ENCODE results near the gene LSM3.

LSM3 gene

GRCh38 chr3:14133876-14134275, 44.7 kb upstream of the LSM3 start:
- no peak overlapping the region for H4K91ac ChIP-seq (ENCODE audit: low read length)
- no peak overlapping the region for H3K27ac ChIP-seq (ENCODE audit: low read length, poor library complexity, severe bottlenecking)
- H4K8ac ChIP-seq (ENCODE audit: low read length), result no peak overlapping the region
- peaks cover 53% of the 10 kb centered on the region for H3K79me1 ChIP-seq (replicated peaks; ENCODE audit: low read length, poor library complexity, severe bottlenecking)
- no peak overlapping the region for H3K18ac ChIP-seq (ENCODE audit: low read depth in 1 of 2, low read length in 2 of 2)
- H3K27me3 ChIP-seq (ENCODE audit: control insufficient read depth in 1 of 2, insufficient read depth in 1 of 2, low read length in 2 of 2), result no peaks in the 10 kb centered on the region
- H2AFZ ChIP-seq (ENCODE audit: low read depth, low read length), result no peak overlapping the region
- no peak overlapping the region for H3K4me3 ChIP-seq (ENCODE audit: insufficient read depth in 1 of 2, low read depth in 1 of 2, low read length in 2 of 2)
- no peak overlapping the region for H3K4ac ChIP-seq (ENCODE audit: low read depth in 1 of 2, low read length in 2 of 2)
- H3K14ac ChIP-seq (ENCODE audit: low read length in 2 of 2), result no peak overlapping the region
- peaks cover 6% of the 10 kb centered on the region for H3K4me1 ChIP-seq (ENCODE audit: control insufficient read depth, insufficient read depth, low read depth, low read length)
- no peak overlapping the region for H2BK5ac ChIP-seq (ENCODE audit: low read depth, low read length, poor library complexity, severe bottlenecking)
- no peak overlapping the region for H2BK120ac ChIP-seq (ENCODE audit: low read depth, low read length)
- no peak overlapping the region for H2BK12ac ChIP-seq (ENCODE audit: low read length in 2 of 2)
- no peak for DNase-seq
- no peaks in the 10 kb centered on the region for H3K9me3 ChIP-seq (ENCODE audit: control insufficient read depth, low read length)
- H2AK5ac ChIP-seq (ENCODE audit: low read length, severe bottlenecking), result no peak overlapping the region
- H3K23ac ChIP-seq (ENCODE audit: low read length in 2 of 2), result no peak overlapping the region
- no peak overlapping the region for H3K9ac ChIP-seq (ENCODE audit: low read length)
- H3K4me2 ChIP-seq (ENCODE audit: low read length, poor library complexity, severe bottlenecking), result no peak overlapping the region
- over 99% methylated on average over 5 of the region's 5 CpGs for WGBS
- peaks cover 91 to 96% of the 10 kb centered on the region in 2 experiments for H3K36me3 ChIP-seq (ENCODE audit: control insufficient read depth in 1 of 2, insufficient read depth in 2 of 2, low read depth in 1 of 2, low read length in 2 of 2)
- no peak overlapping the region for H2BK15ac ChIP-seq (ENCODE audit: low read depth, poor library complexity, severe bottlenecking)

- Histone ChIP-seq H2BK12ac (ENCODE audit: low read length in 2 of 2) (no peak overlapping the region), H3K4me3 (ENCODE audit: insufficient read depth in 1 of 2, low read depth in 1 of 2, low read length in 2 of 2) (no peak overlapping the region), H3K14ac (ENCODE audit: low read length in 2 of 2) (no peak overlapping the region), H3K27ac (ENCODE audit: low read length, poor library complexity, severe bottlenecking) (no peak overlapping the region), H3K9ac (ENCODE audit: low read length) (no peak overlapping the region), H3K4me2 (ENCODE audit: low read length, poor library complexity, severe bottlenecking) (no peak overlapping the region), H3K9me3 (ENCODE audit: control insufficient read depth, low read length) (no peaks in the 10 kb centered on the region), H3K27me3 (ENCODE audit: control insufficient read depth in 1 of 2, insufficient read depth in 1 of 2, low read length in 2 of 2) (no peaks in the 10 kb centered on the region), H4K91ac (ENCODE audit: low read length) (no peak overlapping the region), H2BK15ac (ENCODE audit: low read depth, poor library complexity, severe bottlenecking) (no peak overlapping the region), H3K4ac (ENCODE audit: low read depth in 1 of 2, low read length in 2 of 2) (no peak overlapping the region), H2AFZ (ENCODE audit: low read depth, low read length) (no peak overlapping the region), H4K8ac (ENCODE audit: low read length) (no peak overlapping the region), H3K18ac (ENCODE audit: low read depth in 1 of 2, low read length in 2 of 2) (no peak overlapping the region), H3K36me3 (ENCODE audit: control insufficient read depth in 1 of 2, insufficient read depth in 2 of 2, low read depth in 1 of 2, low read length in 2 of 2) (peaks cover 94 to 97% of the 10 kb centered on the region in 2 experiments), H2AK5ac (ENCODE audit: low read length, severe bottlenecking) (no peak overlapping the region), H3K79me1 (replicated peaks; ENCODE audit: low read length, poor library complexity, severe bottlenecking) (peaks cover 52% of the 10 kb centered on the region), H3K23ac (ENCODE audit: low read length in 2 of 2) (no peak overlapping the region), H2BK5ac (ENCODE audit: low read depth, low read length, poor library complexity, severe bottlenecking) (no peak overlapping the region), H2BK120ac (ENCODE audit: low read depth, low read length) (no peak overlapping the region), H3K4me1 (ENCODE audit: control insufficient read depth, insufficient read depth, low read depth, low read length) (peaks cover 6% of the 10 kb centered on the region)
- 91% methylated on average over 6 of the region's 6 CpGs for WGBS
- no peak for DNase-seq
Observed at GRCh38 chr3:14134291-14134690, 44.3 kb upstream of the LSM3 start.

GRCh38 chr3:14135581-14135980, 43.0 kb upstream of the LSM3 start:
- Histone ChIP-seq H3K27me3 (ENCODE audit: control insufficient read depth in 1 of 2, insufficient read depth in 1 of 2, low read length in 2 of 2) (no peaks in the 10 kb centered on the region), H4K8ac (ENCODE audit: low read length) (no peak overlapping the region), H2BK5ac (ENCODE audit: low read depth, low read length, poor library complexity, severe bottlenecking) (no peak overlapping the region), H2BK120ac (ENCODE audit: low read depth, low read length) (no peak overlapping the region), H3K79me1 (replicated peaks; ENCODE audit: low read length, poor library complexity, severe bottlenecking) (peaks cover 48% of the 10 kb centered on the region), H3K18ac (ENCODE audit: low read depth in 1 of 2, low read length in 2 of 2) (no peak overlapping the region), H3K9me3 (ENCODE audit: control insufficient read depth, low read length) (no peaks in the 10 kb centered on the region), H4K91ac (ENCODE audit: low read length) (no peak overlapping the region), H3K9ac (ENCODE audit: low read length) (no peak overlapping the region), H3K14ac (ENCODE audit: low read length in 2 of 2) (no peak overlapping the region), H3K4me2 (ENCODE audit: low read length, poor library complexity, severe bottlenecking) (no peak overlapping the region), H3K4ac (ENCODE audit: low read depth in 1 of 2, low read length in 2 of 2) (no peak overlapping the region), H2BK15ac (ENCODE audit: low read depth, poor library complexity, severe bottlenecking) (no peak overlapping the region), H3K36me3 (ENCODE audit: control insufficient read depth in 1 of 2, insufficient read depth in 2 of 2, low read depth in 1 of 2, low read length in 2 of 2) (peaks cover 95 to 97% of the 10 kb centered on the region in 2 experiments), H2BK12ac (ENCODE audit: low read length in 2 of 2) (no peak overlapping the region), H3K4me3 (ENCODE audit: insufficient read depth in 1 of 2, low read depth in 1 of 2, low read length in 2 of 2) (no peak overlapping the region), H2AFZ (ENCODE audit: low read depth, low read length) (no peak overlapping the region), H3K27ac (ENCODE audit: low read length, poor library complexity, severe bottlenecking) (no peak overlapping the region), H3K23ac (ENCODE audit: low read length in 2 of 2) (no peak overlapping the region), H3K4me1 (ENCODE audit: control insufficient read depth, insufficient read depth, low read depth, low read length) (peaks cover 6% of the 10 kb centered on the region), H2AK5ac (ENCODE audit: low read length, severe bottlenecking) (no peak overlapping the region)
- no peak for DNase-seq
- 96% methylated on average over 11 of the region's 11 CpGs for WGBS

GRCh38 chr3:14137004-14137403, 41.6 kb upstream of the LSM3 start:
- peak overlapping the region; percentile 64 for H3K9ac ChIP-seq (ENCODE audit: low read length)
- 83% methylated on average over 3 of the region's 3 CpGs for WGBS
- H3K4ac ChIP-seq (ENCODE audit: low read depth in 1 of 2, low read length in 2 of 2), result no peak overlapping the region
- H3K79me1 ChIP-seq (replicated peaks; ENCODE audit: low read length, poor library complexity, severe bottlenecking), result peaks cover 40% of the 10 kb centered on the region
- peaks cover 93 to 96% of the 10 kb centered on the region in 2 experiments for H3K36me3 ChIP-seq (ENCODE audit: control insufficient read depth in 1 of 2, insufficient read depth in 2 of 2, low read depth in 1 of 2, low read length in 2 of 2)
- no peak overlapping the region for H2AFZ ChIP-seq (ENCODE audit: low read depth, low read length)
- H2BK15ac ChIP-seq (ENCODE audit: low read depth, poor library complexity, severe bottlenecking), result no peak overlapping the region
- no peak overlapping the region for H3K27ac ChIP-seq (ENCODE audit: low read length, poor library complexity, severe bottlenecking)
- H2BK12ac ChIP-seq (ENCODE audit: low read length in 2 of 2), result no peak overlapping the region
- H3K27me3 ChIP-seq (ENCODE audit: control insufficient read depth in 1 of 2, insufficient read depth in 1 of 2, low read length in 2 of 2), result no peaks in the 10 kb centered on the region
- no peak overlapping the region for H3K4me3 ChIP-seq (ENCODE audit: insufficient read depth in 1 of 2, low read depth in 1 of 2, low read length in 2 of 2)
- H4K8ac ChIP-seq (ENCODE audit: low read length), result no peak overlapping the region
- H3K23ac ChIP-seq (ENCODE audit: low read length in 2 of 2), result no peak overlapping the region
- no peak overlapping the region for H3K4me2 ChIP-seq (ENCODE audit: low read length, poor library complexity, severe bottlenecking)
- no peak overlapping the region for H2BK120ac ChIP-seq (ENCODE audit: low read depth, low read length)
- DNase-seq, result no peak
- no peak overlapping the region for H4K91ac ChIP-seq (ENCODE audit: low read length)
- no peak overlapping the region for H3K18ac ChIP-seq (ENCODE audit: low read depth in 1 of 2, low read length in 2 of 2)
- peaks cover 8% of the 10 kb centered on the region for H3K4me1 ChIP-seq (ENCODE audit: control insufficient read depth, insufficient read depth, low read depth, low read length)
- H3K9me3 ChIP-seq (ENCODE audit: control insufficient read depth, low read length), result no peaks in the 10 kb centered on the region
- no peak overlapping the region for H3K14ac ChIP-seq (ENCODE audit: low read length in 2 of 2)
- H2BK5ac ChIP-seq (ENCODE audit: low read depth, low read length, poor library complexity, severe bottlenecking), result no peak overlapping the region
- H2AK5ac ChIP-seq (ENCODE audit: low read length, severe bottlenecking), result no peak overlapping the region
